Upper lobe of left lung (tissue), 4 donors: ENCODE data around the gene BOLA3.

Source experiments
- POLR2A ChIP-seq, 4 donors: fragments of 450-650 bp; IDR thresholded peaks; one replicate each; pipeline ENCODE4 v1.5.1; 2016 to 2017; ENCODE audit warnings: antibody characterized with exemption in 4 of 4, mild to moderate bottlenecking in 2 of 4
- TF ChIP-seq, protein P1 (sequence below), 6 experiments: fragments of 450-650 bp in 4 of 6; fragments of 200-600 bp in 2 of 6; sonication (generic) in 2 of 6; IDR thresholded peaks; one replicate each; pipeline ENCODE4 v1.5.1; 2016 to 2019; ENCODE audit warnings: antibody characterized with exemption in 6 of 6

DNA sequence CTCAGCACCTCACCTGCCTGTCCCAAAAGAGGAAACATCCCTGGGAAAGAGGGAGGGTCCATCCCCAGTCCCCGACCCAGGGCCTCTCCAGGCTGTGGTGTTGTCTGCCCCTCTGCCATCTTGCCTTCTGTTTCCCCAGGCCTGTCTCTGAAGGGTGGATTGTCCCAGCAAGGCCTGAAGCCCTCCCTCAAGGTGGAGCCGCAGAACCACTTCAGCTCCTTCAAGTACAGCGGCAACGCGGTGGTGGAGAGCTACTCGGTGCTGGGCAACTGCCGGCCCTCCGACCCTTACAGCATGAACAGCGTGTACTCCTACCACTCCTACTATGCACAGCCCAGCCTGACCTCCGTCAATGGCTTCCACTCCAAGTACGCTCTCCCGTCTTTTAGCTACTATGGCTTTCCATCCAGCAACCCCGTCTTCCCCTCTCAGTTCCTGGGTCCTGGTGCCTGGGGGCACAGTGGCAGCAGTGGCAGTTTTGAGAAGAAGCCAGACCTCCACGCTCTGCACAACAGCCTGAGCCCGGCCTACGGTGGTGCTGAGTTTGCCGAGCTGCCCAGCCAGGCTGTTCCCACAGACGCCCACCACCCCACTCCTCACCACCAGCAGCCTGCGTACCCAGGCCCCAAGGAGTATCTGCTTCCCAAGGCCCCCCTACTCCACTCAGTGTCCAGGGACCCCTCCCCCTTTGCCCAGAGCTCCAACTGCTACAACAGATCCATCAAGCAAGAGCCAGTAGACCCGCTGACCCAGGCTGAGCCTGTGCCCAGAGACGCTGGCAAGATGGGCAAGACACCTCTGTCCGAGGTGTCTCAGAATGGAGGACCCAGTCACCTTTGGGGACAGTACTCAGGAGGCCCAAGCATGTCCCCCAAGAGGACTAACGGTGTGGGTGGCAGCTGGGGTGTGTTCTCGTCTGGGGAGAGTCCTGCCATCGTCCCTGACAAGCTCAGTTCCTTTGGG lies 47.2 kb downstream of the BOLA3 start:
- TF ChIP-seq, protein P1, sequence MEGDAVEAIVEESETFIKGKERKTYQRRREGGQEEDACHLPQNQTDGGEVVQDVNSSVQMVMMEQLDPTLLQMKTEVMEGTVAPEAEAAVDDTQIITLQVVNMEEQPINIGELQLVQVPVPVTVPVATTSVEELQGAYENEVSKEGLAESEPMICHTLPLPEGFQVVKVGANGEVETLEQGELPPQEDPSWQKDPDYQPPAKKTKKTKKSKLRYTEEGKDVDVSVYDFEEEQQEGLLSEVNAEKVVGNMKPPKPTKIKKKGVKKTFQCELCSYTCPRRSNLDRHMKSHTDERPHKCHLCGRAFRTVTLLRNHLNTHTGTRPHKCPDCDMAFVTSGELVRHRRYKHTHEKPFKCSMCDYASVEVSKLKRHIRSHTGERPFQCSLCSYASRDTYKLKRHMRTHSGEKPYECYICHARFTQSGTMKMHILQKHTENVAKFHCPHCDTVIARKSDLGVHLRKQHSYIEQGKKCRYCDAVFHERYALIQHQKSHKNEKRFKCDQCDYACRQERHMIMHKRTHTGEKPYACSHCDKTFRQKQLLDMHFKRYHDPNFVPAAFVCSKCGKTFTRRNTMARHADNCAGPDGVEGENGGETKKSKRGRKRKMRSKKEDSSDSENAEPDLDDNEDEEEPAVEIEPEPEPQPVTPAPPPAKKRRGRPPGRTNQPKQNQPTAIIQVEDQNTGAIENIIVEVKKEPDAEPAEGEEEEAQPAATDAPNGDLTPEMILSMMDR (IDR thresholded peaks at IDR 0.05): no peak
- TF ChIP-seq POLR2A (IDR thresholded peaks at IDR 0.05): peak in 1 of 4 donors; percentile 47
